ENCODE data around the gene KCNQ1.
A peak's percentile ranks its signal among the peaks of the same experiment; 100 is the strongest.

KCNQ1 gene

GRCh38 chr11:2660357-2660939 is 215.6 kb downstream of the KCNQ1 start:
- no peak for DNase-seq

GRCh38 chr11:2661173-2662023 is 216.6 kb downstream of the KCNQ1 start:
- DNase-seq = no peak

- no peak for DNase-seq
Observed at GRCh38 chr11:2662024-2662312, 217.2 kb downstream of the KCNQ1 start.

GRCh38 chr11:2662430-2663299 is 217.9 kb downstream of the KCNQ1 start:
- DNase-seq = no peak

GRCh38 chr11:2663506-2663905 is 218.7 kb downstream of the KCNQ1 start:
- no peak for DNase-seq

GRCh38 chr11:2663915-2664314 is 219.1 kb downstream of the KCNQ1 start:
- no peak for DNase-seq

- DNase-seq = no peak
Observed at GRCh38 chr11:2664376-2664775, 219.6 kb downstream of the KCNQ1 start.

GRCh38 chr11:2664791-2665525 is 220.2 kb downstream of the KCNQ1 start:
- peak; percentile 58 for DNase-seq

GRCh38 chr11:2665526-2666400 is 221.0 kb downstream of the KCNQ1 start:
- DNase-seq = peak; percentile 30

GRCh38 chr11:2666401-2666741 is 221.6 kb downstream of the KCNQ1 start:
- peak; percentile 33 for DNase-seq

- peak; percentile 48 for DNase-seq
Observed at GRCh38 chr11:2666828-2667570, 222.2 kb downstream of the KCNQ1 start.

GRCh38 chr11:2667940-2668339 is 223.1 kb downstream of the KCNQ1 start:
- peak; percentile 8 for DNase-seq

- no peak for DNase-seq
Observed at GRCh38 chr11:2668876-2669275, 224.1 kb downstream of the KCNQ1 start.

GRCh38 chr11:2669634-2670469 is 225.0 kb downstream of the KCNQ1 start:
- DNase-seq = peak; percentile 17

GRCh38 chr11:2670541-2671100 is 225.8 kb downstream of the KCNQ1 start:
- DNase-seq = peak; percentile 27

GRCh38 chr11:2671748-2672147 is 226.9 kb downstream of the KCNQ1 start:
- no peak for DNase-seq

- DNase-seq = peak; percentile 13
Observed at GRCh38 chr11:2672553-2673249, 227.9 kb downstream of the KCNQ1 start.

- DNase-seq = peak; percentile 9
Observed at GRCh38 chr11:2673250-2673610, 228.4 kb downstream of the KCNQ1 start.

GRCh38 chr11:2673871-2674471 is 229.2 kb downstream of the KCNQ1 start:
- peak; percentile 57 for DNase-seq

All from left hindlimb (tissue), 1 donor.